Stimulated activated CD4-positive, alpha-beta T cell treated with anti-CD3 and anti-CD28 coated beads, Interleukin-4, amount 100 ng/mL, for 48 hours (primary cell): ENCODE data around the gene FAAP20.

Experiments
- DNase-seq, 2 donors: peaks; one replicate each; pipeline ENCODE4 v3.0.0-alpha.2; 2020; ENCODE audit warnings: low read depth in 2 of 2

Gene FAAP20

DNA sequence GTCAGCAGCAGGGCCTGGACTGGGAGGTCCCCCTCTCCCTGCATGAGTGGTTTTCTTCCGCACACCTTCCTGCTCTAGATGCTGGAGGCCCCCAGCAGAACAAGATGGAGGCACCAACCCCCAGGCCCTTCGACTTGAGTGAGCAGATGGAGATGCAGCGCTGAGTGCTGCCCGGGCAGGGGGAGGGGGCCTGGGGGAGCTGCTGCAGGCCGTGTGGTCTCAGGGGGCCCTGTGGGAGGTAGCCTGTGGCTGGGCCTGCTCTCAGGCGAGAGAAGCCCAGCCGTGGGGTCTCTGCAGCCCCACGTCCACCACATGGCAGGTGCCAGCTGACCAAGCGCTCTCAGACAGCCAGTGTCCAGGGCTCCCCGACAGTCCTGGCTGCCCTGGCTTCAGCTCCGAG lies 1.2 kb upstream of the FAAP20 start:
- DNase-seq, result no peak

DNA sequence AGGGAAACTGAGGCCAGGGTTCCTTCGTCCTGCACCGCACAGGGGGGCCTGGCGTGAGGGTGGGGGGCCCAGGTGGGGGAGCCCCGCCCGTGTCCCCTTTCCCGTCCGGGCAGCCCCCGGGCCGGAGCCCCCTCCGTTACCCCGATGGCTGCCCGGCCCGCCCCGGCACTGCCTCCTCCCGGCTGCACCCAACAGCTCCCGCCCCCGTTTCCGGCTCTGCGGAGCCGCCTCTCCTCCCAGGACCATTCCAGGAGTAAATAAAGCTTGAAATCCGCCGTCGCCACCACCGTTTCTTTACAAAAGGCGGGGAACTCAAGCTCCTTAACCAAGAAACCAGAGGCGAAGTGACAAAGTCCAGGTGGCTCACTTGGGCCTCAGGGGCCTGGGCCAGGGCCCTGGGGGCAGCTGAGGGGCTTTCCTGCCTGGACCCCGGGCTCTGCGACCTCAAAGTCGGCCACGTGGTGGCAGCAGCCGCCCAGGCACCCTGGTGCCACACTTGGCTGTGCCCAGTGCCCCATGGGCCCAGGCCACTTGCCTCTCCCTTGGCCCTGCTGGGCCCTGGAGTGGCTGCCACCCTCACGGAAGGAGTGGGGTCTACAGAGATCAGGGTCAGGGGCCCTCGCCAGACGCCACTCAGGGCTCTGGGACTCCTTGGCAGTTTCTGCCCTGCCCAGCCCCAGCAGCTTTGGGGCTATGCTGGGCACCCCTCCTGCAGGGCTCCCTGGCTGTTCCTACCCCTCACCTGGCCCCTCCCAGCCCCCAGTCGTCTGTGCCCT lies 514 bp upstream of the FAAP20 start:
- peak; percentile 83 for DNase-seq

- DNase-seq, result no peak
Measured at GRCh38 chr1:2193514-2194281, 874 bp downstream of the FAAP20 start.

- no peak for DNase-seq
Measured at GRCh38 chr1:2192031-2192995, 2.3 kb downstream of the FAAP20 start.

DNA sequence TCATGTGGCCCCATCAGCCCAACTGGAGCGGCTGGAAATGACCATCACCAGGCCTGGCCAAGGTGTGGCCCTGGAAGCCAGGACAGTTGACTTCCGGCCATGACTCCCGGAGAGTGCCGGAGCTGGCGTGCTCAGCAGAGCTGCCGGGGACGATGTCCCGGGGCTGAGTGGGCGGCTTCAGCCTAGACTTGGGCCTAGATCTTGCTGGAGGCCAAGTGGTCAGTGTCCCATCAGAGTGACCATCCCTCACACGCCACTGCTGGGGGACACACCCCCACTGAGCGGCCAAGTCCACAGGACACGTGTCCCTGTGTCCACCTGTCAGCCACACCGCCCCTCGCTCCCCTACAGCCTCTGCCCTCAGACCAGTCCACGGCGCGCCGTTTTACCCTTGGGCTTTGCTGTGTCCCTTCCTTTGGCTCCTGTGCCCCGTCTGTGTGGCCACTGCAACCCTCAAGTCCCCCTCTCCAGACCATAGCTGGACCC lies 4.0 kb downstream of the FAAP20 start:
- DNase-seq, result no peak

DNA sequence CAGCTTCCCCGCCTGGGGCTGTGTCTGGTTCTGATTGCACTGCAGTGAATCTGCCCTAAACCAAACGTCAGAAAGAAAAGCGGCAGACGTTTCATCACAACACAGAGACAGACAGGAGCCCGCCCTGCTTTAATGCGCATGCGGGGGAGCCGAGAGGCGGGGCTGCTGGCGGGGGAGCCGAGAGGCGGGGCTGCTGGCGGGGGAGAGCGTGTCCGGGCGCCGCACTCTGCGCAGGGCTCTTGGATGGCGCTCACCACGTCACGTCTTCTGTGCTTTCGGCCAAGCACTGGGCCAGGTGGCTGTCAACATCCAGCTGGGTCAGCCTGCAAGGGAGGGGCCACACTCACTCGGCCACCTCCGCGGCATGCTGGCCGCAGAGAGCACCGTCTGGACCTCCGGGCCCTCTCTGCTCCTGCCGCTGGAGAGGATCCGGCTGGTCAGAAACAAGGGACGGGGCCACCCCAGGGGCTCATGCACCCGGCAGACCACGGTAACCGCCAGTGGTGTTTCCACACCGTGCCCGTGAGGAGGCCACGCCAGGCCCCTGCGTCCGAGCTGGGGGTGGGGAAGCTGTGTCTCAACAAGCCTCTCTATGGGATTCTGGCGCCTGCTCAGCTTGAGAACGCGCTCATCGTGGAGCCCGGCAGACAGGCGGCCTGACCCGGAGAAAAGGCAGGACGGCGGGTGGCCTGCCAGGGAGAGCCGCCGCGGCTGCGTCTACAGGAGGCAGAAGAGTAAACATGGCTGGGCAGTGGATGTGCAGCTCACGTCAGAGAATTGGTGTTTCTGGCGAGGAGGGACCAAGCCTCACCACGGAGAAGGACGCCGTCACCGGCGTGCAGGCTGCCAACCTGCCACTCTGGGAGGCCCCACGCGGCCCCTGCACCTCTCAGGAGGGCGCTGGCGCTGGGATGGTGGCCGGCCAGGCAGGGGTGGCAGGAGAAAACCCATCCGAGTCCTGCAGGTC lies 4.8 kb downstream of the FAAP20 start:
- DNase-seq, result peak; percentile 83

DNA sequence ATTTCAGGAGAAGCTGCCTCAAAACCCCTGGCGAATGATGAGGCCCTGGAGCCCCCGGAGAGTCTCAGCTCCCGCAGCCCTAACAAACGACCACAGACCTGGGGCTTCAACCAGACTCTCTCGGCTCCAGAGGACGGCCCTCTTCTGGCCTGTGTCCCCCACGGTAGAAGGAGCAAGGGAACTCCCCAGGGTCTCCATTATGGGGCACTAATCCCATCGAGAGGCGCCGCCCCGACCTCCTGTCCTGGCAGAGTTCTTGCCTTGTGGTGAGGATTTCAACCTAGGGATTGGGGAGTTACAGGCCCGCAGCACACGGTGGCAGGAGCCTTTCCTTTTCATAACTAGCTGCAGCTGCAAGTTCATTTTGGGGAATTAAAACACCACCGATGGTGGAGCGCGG lies 6.2 kb downstream of the FAAP20 start:
- no peak for DNase-seq

DNA sequence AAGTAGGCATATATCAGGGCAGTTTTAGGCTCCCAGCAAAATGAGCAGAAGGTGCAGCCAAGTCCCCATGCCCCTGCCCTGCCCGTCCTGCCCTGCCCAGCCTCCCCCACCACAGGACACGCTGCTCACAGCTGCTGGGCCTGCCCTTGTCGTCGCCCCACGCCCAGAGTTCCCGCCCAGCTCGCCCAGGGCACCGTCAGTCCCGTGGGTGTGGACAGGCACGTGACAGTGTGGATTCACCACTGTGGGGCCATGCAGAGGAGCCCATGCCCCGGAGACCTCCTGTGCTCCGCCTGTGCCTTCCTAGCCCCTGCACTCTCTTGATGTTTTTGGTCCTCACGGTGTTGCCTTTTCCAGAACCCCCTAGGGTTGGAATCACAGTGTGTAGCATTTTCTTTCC lies 7.0 kb downstream of the FAAP20 start:
- no peak for DNase-seq

DNA sequence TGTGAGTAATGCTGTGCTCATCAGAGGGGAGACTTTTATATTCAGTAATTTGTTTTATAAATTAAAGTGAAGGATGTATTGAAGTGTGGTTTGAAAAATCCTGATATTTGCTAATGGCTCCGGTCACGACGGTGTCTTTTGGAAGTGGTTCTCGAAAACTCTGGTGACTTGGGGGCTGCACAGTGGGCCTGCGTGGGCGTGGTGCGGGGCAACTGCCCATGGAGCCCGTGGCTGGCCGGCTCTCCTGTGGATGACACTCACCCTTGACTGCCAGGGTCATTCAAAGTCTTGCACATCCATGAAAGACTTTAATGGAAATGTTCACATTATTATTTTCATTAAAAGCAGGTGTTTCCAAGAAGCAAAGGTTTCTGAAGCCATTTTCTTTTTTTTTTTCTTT lies 7.7 kb downstream of the FAAP20 start:
- DNase-seq, result no peak

DNA sequence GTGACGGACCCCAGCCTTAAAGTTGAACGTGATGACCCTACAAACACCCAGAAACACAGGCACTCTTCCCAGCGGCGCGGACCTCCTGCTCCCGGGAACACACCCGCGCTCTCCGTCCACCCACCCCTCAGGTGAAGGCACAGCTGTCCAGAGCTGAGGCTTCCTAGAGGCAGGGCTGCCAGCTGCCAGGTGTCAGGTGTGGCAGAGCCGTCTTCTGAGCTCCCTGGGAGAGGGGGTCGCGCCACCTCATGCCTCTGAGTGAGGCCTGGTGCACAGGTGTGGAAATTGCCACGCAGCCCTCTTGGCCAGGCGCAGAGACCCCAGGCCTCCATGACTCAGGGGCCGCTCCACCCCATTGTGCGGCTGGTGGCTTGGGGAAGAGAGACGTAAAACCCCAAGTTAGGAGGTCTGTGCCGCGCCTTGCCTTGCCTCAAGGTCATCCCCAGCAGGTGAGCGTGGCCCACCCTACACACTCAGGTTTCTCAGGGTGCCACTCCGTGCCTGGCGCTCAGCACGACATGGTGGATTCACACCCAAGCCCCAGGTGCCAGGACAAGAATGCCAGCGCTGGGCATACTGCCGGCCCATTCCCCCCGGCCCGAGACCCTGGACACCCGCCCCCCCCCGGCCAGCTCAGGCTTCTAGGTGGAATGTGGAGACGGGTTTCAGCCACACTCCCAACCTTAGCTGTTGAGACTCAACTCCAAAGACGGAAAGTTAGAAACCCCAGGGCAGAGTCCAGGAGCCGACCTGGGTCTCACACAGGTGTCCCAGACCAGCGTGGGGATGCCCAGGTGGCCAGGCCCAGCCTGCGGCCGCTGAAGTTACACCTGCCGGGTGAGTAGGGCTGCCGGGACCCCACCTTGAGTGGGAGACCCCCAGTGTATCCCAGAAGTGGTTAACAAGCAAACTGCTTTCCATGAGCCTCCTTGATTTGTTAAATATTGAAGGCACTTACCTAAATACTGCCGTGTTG lies 8.4 kb downstream of the FAAP20 start:
- no peak for DNase-seq

- no peak for DNase-seq
Measured at GRCh38 chr1:2184934-2185333, 9.6 kb downstream of the FAAP20 start.

DNA sequence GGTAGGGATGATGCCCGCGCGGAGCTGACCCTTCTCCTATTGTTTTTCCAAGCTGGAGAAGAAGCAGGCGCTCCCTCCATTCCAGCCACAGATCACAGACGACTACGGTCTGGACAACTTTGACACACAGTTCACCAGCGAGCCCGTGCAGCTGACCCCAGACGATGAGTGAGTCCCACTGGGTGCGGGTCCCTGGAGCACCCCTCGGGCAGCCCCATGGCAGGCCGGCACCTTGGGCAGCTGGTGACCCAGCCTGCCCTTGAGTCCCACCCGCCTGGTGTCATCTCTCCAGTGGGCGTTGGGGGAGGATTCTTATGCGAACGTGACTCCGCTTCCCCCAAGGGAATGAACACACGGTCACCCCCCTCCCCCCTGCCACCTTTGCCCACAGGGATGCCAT lies 10.0 kb downstream of the FAAP20 start:
- no peak for DNase-seq

DNA sequence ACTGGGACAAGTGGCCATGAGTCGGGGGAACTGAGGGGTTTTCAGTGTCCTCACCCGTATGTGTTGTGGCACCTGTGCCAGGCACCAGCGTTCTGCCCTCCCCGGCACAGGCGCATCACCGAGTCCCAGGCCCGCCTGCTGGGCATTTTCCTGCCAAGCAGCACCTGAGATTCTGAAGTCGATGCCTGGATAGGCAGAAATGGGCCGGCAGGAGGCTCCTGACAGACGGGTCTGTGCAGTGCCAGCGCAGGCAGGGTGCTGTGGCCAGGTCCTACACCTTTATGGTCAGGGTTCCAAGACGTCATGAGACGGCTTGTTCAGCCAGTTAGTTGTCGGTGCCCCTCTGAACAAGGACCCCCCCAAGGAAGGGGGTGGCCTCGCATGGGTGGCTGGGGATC lies 10.6 kb downstream of the FAAP20 start:
- DNase-seq, result no peak

GRCh38 chr1:2182376-2182775 lies 12.2 kb downstream of the FAAP20 start:
- DNase-seq, result no peak

DNA sequence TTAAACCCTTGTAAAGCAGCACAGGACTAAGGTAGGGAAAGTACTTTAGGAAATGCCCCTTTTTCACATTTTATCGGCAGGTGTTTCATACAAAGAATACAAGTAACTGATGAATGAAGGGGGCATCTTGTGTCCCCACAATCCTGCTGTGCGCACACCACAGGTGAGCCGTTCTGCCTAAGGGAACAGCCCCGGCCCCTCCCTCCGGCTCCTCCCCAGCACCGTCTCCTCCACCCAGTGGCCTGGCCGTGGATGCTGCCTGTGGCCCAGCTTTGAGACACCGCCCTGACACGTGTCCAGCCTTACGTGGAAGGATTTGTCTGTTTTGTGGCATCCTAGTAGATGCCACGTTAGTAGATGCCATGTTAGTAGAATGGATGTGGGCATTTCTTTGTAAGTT lies 12.8 kb downstream of the FAAP20 start:
- no peak for DNase-seq

GRCh38 chr1:2181271-2181670 lies 13.3 kb downstream of the FAAP20 start:
- DNase-seq, result no peak

DNA sequence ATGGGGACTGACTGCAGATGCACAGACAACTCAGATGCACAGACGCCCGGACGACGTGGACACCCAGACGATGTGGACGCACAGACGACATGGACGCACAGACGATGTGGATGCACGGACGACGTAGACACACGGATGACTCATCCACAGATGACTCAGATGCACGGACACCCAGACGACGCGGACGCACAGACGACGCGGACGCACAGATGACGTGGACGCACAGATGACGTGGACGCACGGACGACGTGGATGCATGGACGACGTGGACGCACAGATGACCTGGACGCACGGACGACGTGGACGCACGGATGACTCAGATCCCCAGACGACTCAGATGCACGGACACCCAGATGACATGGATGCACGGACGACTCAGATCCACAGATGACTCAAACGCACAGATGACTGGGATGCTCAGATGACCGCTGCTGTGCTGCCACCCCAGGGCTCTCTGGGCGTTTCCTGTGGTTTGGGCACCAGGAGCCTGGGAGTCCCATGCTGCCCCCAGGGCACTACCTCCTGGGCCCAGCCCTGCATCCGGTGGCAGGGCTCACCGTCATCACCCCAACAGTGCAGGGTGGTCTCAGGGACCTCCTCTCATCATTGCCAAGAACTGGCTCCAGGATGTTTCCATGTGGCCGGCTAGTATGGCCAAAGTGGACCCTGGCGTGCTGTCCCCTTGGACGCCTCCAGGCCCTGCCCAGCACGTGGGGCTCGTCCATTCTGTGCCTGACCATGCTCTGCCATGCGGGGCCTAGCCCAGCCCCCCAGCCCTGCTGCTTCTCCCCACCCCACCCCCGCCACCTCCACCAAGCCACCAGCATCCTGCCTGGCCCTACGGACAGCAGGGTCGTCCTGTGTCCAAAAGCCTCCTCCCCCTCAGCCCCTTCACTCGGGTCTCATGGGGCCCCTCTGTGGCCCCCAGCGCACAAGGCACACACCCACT lies 14.0 kb downstream of the FAAP20 start:
- no peak for DNase-seq

DNA sequence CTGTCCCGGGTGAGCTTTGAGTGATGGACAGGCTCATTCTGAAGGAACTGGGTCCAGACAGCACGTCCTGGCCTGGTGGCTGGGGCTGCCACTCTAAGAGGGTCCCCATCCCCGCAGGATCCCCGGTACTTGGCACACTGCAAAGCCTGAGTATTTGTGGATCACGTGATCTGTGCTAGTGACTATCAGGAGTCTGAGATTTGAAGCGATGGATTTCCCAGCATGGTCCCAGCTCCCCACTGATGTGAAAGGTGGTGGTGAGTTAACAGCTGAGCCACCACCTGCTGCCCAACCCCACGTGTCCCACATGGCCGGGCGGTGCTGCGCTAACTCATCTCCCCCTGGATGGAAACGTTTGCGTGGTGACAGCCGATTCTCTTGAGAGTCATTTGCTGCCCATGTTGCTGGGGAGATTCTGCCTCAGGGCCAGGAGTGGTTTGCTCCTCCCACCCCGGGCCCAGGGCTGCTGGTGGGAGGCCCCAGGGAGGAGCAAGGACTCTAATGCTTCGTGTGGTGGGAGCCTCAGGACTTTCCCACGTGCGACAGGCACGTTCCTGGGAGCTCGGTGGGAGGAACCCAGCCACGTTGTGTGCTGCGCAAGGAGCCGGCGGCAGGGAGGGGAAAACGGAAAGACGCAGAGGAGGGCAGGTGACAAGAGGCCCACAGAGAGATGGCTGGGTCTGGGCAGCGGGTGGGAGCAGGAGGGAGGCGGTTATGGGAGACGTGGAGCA lies 15.1 kb downstream of the FAAP20 start:
- no peak for DNase-seq
